Smooth muscle cell (in vitro differentiated cells): ENCODE data around the gene ERF. TPM values are rescaled to one million over a fixed set of nuclear protein-coding genes. Genes with fewer than 3 reads are reported as not detected.

ENCODE experiments used
- DNase-seq: peaks from one replicate; lab custom pipeline; 2025; ENCODE audit not compliant: unreplicated experiment; lab: John Stamatoyannopoulos, UW
- H2AFZ ChIP-seq: fragments of 200-600 bp; sonication (generic); 2 replicates; pipeline ENCODE4 v1.6.0; 2016; ENCODE audit warnings: antibody characterized with exemption, low read depth, mild to moderate bottlenecking
- H3F3A ChIP-seq: fragments of 200-600 bp; sonication (generic); 2 replicates; pipeline ENCODE4 v1.6.0; 2017; ENCODE audit warnings: antibody characterized with exemption, low read depth
- H3K27ac ChIP-seq: fragments of 200-600 bp; sonication (generic); 2 replicates; pipeline ENCODE4 v1.5.1; 2016; ENCODE audit warnings: low read depth, mild to moderate bottlenecking
- H3K27me3 ChIP-seq: fragments of 200-600 bp; sonication (generic); 2 replicates; pipeline ENCODE4 v1.6.1; 2016; ENCODE audit warnings: low read depth, mild to moderate bottlenecking
- H3K36me3 ChIP-seq: fragments of 200-600 bp; sonication (generic); 2 replicates; pipeline ENCODE4 v1.5.1; 2016; ENCODE audit warnings: low read depth
- H3K4me1 ChIP-seq: fragments of 200-600 bp; sonication (generic); 2 replicates; pipeline ENCODE4 v1.5.1; 2016; ENCODE audit warnings: low read depth
- H3K4me2 ChIP-seq: fragments of 200-600 bp; sonication (generic); 2 replicates; pipeline ENCODE4 v1.6.0; 2016; ENCODE audit warnings: mild to moderate bottlenecking
- H3K4me3 ChIP-seq: fragments of 200-600 bp; sonication (generic); 2 replicates; pipeline ENCODE4 v1.5.1; 2016; ENCODE audit warnings: mild to moderate bottlenecking
- H3K79me2 ChIP-seq: fragments of 200-600 bp; sonication (generic); 2 replicates; pipeline ENCODE4 v1.6.0; 2016; ENCODE audit warnings: low read depth, mild to moderate bottlenecking
- H3K9ac ChIP-seq: fragments of 200-600 bp; sonication (generic); 2 replicates; pipeline ENCODE4 v1.6.0; 2016; ENCODE audit warnings: low read depth
- H3K9me3 ChIP-seq: fragments of 200-600 bp; sonication (generic); replicated peaks from 2 replicates; pipeline ENCODE4 v1.5.1; 2016; ENCODE audit warnings: low read depth
- H4K20me1 ChIP-seq: fragments of 200-600 bp; sonication (generic); 2 replicates; pipeline ENCODE4 v1.6.0; 2016; ENCODE audit warnings: low read depth
- CTCF ChIP-seq: fragments of 200-600 bp; sonication (generic); IDR thresholded peaks from 2 replicates; pipeline ENCODE4 v1.5.1; 2017; ENCODE audit warnings: borderline replicate concordance, mild to moderate bottlenecking, antibody characterized with exemption; ENCODE audit not compliant: insufficient read depth, poor library complexity, severe bottlenecking
- WGBS: methylation state at CpG from one replicate; pipeline ENCODE4 v1.1.7; 2016; ENCODE audit warnings: low lambda C conversion rate; 5-methylcytosine and 5-hydroxymethylcytosine counted together
- polyA plus RNA-seq: library from polyadenylated mRNA; unstranded; fragments of >200 nt; fragmentation: Nextera tagmentation; extraction: Ambion mirVana; gene quantifications from 2 replicates; pipeline ENCODE4 v1.2.1, GENCODE V29; 2016
- total RNA-seq: library from RNA; depleted of rRNA; stranded (reverse); fragments of >200 nt; gene quantifications from 2 replicates; pipeline ENCODE4 v1.2.3, GENCODE V29; 2014

Gene ERF
- total and polyA plus RNA-seq, 2 experiments from 2014 or later, result 14.9 to 20.5 TPM

DNA sequence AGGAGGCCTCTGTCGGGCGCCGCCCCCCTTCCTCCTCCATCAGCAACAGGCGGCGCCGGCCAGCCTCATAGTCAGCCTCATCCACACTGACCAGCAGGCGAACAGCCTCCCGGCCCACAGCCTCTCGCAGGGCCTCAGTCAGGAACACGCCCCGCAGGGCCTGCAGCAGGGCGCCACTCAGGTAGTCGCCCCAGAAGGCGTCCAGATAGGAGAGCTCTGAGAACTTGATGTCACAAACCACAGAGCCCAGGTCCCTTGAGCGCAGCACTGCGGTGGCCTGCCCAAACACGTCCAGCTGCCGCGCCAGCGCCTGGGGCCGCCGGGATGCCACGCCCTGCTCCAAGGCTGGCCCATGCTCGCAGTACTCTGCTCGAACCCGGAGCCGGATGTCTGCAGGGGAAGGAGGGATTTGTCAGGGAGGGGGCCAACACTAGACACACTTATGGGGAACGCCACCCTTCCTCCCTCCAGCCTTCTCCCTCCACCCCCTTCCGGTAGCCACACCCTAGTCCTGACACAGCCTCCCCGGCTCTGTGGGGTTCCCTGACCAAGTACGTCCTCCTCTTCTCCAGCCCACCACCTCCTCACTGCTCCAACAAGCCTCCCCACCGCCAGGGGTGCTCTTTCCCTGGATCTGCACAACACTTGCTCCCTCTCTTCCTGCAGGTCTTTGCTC, 55.4 kb downstream of the ERF start:
- H3K27ac ChIP-seq, result no peak overlapping the region
- H3K36me3 ChIP-seq, result no peaks in the 10 kb centered on the region
- no peak for DNase-seq
- H3K4me2 ChIP-seq, result no peak overlapping the region
- no peak overlapping the region for H3K4me3 ChIP-seq
- H3F3A ChIP-seq, result no peaks in the 10 kb centered on the region
- no peaks in the 10 kb centered on the region for H3K27me3 ChIP-seq
- WGBS, result 87% methylated on average over 32 of the region's 32 CpGs
- H3K4me1 ChIP-seq, result no peaks in the 10 kb centered on the region
- no peak overlapping the region for H2AFZ ChIP-seq
- peaks cover 37% of the 10 kb centered on the region for H4K20me1 ChIP-seq
- no peak overlapping the region for H3K9ac ChIP-seq
- no peak for TF ChIP-seq CTCF
- no peaks in the 10 kb centered on the region for H3K9me3 ChIP-seq
- H3K79me2 ChIP-seq, result no peaks in the 10 kb centered on the region

GRCh38 chr19:42198676-42199439, 56.1 kb downstream of the ERF start:
- no peak for DNase-seq
- no peaks in the 10 kb centered on the region for H3K36me3 ChIP-seq
- H3K9me3 ChIP-seq, result no peaks in the 10 kb centered on the region
- H3K79me2 ChIP-seq, result no peaks in the 10 kb centered on the region
- H3F3A ChIP-seq, result no peaks in the 10 kb centered on the region
- H3K27ac ChIP-seq, result no peak overlapping the region
- no peaks in the 10 kb centered on the region for H3K4me1 ChIP-seq
- peaks cover 36% of the 10 kb centered on the region for H4K20me1 ChIP-seq
- H3K4me3 ChIP-seq, result no peak overlapping the region
- TF ChIP-seq CTCF, result no peak
- no peak overlapping the region for H3K9ac ChIP-seq
- no peaks in the 10 kb centered on the region for H3K27me3 ChIP-seq
- WGBS, result 97% methylated on average over 5 of the region's 7 CpGs
- no peak overlapping the region for H2AFZ ChIP-seq
- H3K4me2 ChIP-seq, result no peak overlapping the region

Other genes with a start within 250 kb of the ERF start
- gene GRIK5, start 184.9 kb downstream of the ERF start, total RNA-seq, result 0.58 and 2.0 TPM in 2 replicates
- gene GRIK5, start 184.9 kb downstream of the ERF start, polyA plus RNA-seq, result 0.67 and 1.9 TPM in 2 replicates
- 8.9 and 13.6 TPM in 2 replicates for gene ZNF574, start 179.0 kb downstream of the ERF start, total RNA-seq
- gene ZNF574, start 179.0 kb downstream of the ERF start, polyA plus RNA-seq, result 20.5 and 22.9 TPM in 2 replicates
- 0.58 and 0.99 TPM in 2 replicates for gene POU2F2, start 122.7 kb downstream of the ERF start, total RNA-seq
- 6.3 and 8.6 TPM in 2 replicates for gene POU2F2, start 122.7 kb downstream of the ERF start, polyA plus RNA-seq
- gene DEDD2, start 37.5 kb downstream of the ERF start, total RNA-seq, result 12.6 and 35.4 TPM in 2 replicates
- 22.4 and 23.4 TPM in 2 replicates for gene DEDD2, start 37.5 kb downstream of the ERF start, polyA plus RNA-seq
- gene ZNF526, start 34.8 kb downstream of the ERF start, total RNA-seq, result 5.0 and 5.9 TPM in 2 replicates
- gene ZNF526, start 34.8 kb downstream of the ERF start, polyA plus RNA-seq, result 12.0 and 12.1 TPM in 2 replicates
- gene GSK3A, start 12.5 kb downstream of the ERF start, total RNA-seq, result 26.0 and 27.4 TPM in 2 replicates
- 34.6 and 39.0 TPM in 2 replicates for gene GSK3A, start 12.5 kb downstream of the ERF start, polyA plus RNA-seq
- gene CIC, start 14.1 kb upstream of the ERF start, total RNA-seq, result 12.6 and 13.6 TPM in 2 replicates
- 18.4 and 19.5 TPM in 2 replicates for gene CIC, start 14.1 kb upstream of the ERF start, polyA plus RNA-seq
- gene PRR19, start 47.0 kb upstream of the ERF start, total RNA-seq, result 0.45 and 1.3 TPM in 2 replicates
- 0.73 and 1.0 TPM in 2 replicates for gene PRR19, start 47.0 kb upstream of the ERF start, polyA plus RNA-seq
- 44.6 and 44.7 TPM in 2 replicates for gene PAFAH1B3, start 47.5 kb upstream of the ERF start, total RNA-seq
- 71.0 and 75.7 TPM in 2 replicates for gene PAFAH1B3, start 47.5 kb upstream of the ERF start, polyA plus RNA-seq
- not detected in 2 replicates for gene TMEM145, start 58.2 kb upstream of the ERF start, total RNA-seq
- 0.09 and 0.11 TPM in 2 replicates for gene TMEM145, start 58.2 kb upstream of the ERF start, polyA plus RNA-seq
- gene MEGF8, start 70.5 kb upstream of the ERF start, total RNA-seq, result 13.4 and 16.4 TPM in 2 replicates
- gene MEGF8, start 70.5 kb upstream of the ERF start, polyA plus RNA-seq, result 8.2 and 11.0 TPM in 2 replicates
- gene CNFN, start 135.2 kb upstream of the ERF start, total RNA-seq, result 24.1 and 31.3 TPM in 2 replicates
- gene CNFN, start 135.2 kb upstream of the ERF start, polyA plus RNA-seq, result 23.7 and 44.9 TPM in 2 replicates
- gene LIPE, start 172.3 kb upstream of the ERF start, total RNA-seq, result 4.0 and 9.2 TPM in 2 replicates
- 4.1 and 8.4 TPM in 2 replicates for gene LIPE, start 172.3 kb upstream of the ERF start, polyA plus RNA-seq
- gene CXCL17, start 187.8 kb upstream of the ERF start, total RNA-seq, result not detected in 2 replicates
- gene CXCL17, start 187.8 kb upstream of the ERF start, polyA plus RNA-seq, result not detected in 2 replicates